ENCODE results near the gene DNAI1.

GRCh38 chr9:34536685-34537084 is 78.1 kb downstream of the DNAI1 start:
- TF ChIP-seq REST (IDR thresholded peaks at IDR 0.05; ENCODE audit: low read depth): no peak
- TF ChIP-seq MAX (IDR thresholded peaks at IDR 0.05): no peak
- no peak for TF ChIP-seq TAF1 (IDR thresholded peaks at IDR 0.05; ENCODE audit: low read depth)
- no peak for TF ChIP-seq EGR1 (IDR thresholded peaks at IDR 0.05)
- TF ChIP-seq NFIC (IDR thresholded peaks at IDR 0.05): no peak
- TF ChIP-seq CREB1 (IDR thresholded peaks at IDR 0.05; ENCODE audit: low read depth): no peak
- no peak for TF ChIP-seq EP300 (IDR thresholded peaks at IDR 0.05; ENCODE audit: borderline replicate concordance)
- no peak for TF ChIP-seq RAD21 (IDR thresholded peaks at IDR 0.05; ENCODE audit: low read depth)
- no peak for TF ChIP-seq TEAD4 (IDR thresholded peaks at IDR 0.05)
